IPS-15b (cell line): ENCODE measurements around the gene SORCS1.
"Not testable (repeated sequence)": the region's sequence is repeated elsewhere in the genome, so short reads cannot be mapped to it uniquely, and the experiment has no call there.

Source experiments
- H3K27me3 ChIP-seq: one replicate; pipeline ENCODE4 v1.6.1; 2013; ENCODE audit warnings: low read length; ENCODE audit not compliant: control insufficient read depth, insufficient read depth
- H3K36me3 ChIP-seq: one replicate; pipeline ENCODE4 v1.6.1; 2013; ENCODE audit warnings: low read length; ENCODE audit not compliant: control insufficient read depth, insufficient read depth
- H3K4me1 ChIP-seq: one replicate; pipeline ENCODE4 v1.6.1; 2013; ENCODE audit warnings: mild to moderate bottlenecking, low read length; ENCODE audit not compliant: control insufficient read depth, insufficient read depth
- H3K4me3 ChIP-seq: one replicate; pipeline ENCODE4 v1.5.1; 2013; ENCODE audit warnings: low read depth, low read length
- H3K9ac ChIP-seq: one replicate; pipeline ENCODE4 v1.6.1; 2013; ENCODE audit warnings: low read depth, mild to moderate bottlenecking, low read length
- H3K9me3 ChIP-seq: one replicate; pipeline ENCODE4 v1.6.1; 2013; ENCODE audit warnings: mild to moderate bottlenecking, low read length; ENCODE audit not compliant: control insufficient read depth, insufficient read depth

The SORCS1 gene

DNA sequence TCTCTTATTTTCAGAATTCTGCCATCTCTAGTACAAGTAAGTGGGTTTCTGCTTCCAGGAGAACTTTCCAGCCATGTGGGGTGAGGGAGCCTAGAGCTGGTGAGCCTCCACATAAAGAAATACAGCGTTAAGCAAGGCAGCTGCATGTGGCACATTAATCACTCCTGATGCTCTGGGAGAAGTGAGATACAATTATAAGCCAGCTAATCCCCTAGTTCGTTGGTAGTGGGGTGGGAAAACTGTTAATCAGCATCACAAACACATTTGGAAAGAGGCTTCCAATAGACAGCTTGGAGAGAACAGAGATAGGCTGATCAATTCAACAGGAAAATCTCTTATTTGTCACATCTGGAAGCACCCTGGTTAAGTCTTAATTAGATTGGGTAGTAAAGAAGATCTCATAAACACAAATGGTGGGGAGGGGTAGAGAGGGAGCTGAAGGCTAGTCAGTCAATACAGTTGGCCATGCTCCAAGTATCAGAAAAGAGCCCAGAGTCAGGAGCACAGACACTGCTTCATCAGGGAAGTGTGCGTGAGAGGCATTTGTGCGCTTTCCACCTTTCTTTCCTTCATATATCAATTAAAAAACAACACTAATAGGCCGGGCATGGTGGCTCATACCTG is 130.6 kb downstream of the SORCS1 start:
- no peak overlapping the region for H3K4me3 ChIP-seq
- H3K4me1 ChIP-seq: no peaks in the 10 kb centered on the region
- no peak overlapping the region for H3K9ac ChIP-seq
- H3K9me3 ChIP-seq: no peaks in the 10 kb centered on the region
- H3K36me3 ChIP-seq: no peaks in the 10 kb centered on the region
- H3K27me3 ChIP-seq: no peaks in the 10 kb centered on the region

DNA sequence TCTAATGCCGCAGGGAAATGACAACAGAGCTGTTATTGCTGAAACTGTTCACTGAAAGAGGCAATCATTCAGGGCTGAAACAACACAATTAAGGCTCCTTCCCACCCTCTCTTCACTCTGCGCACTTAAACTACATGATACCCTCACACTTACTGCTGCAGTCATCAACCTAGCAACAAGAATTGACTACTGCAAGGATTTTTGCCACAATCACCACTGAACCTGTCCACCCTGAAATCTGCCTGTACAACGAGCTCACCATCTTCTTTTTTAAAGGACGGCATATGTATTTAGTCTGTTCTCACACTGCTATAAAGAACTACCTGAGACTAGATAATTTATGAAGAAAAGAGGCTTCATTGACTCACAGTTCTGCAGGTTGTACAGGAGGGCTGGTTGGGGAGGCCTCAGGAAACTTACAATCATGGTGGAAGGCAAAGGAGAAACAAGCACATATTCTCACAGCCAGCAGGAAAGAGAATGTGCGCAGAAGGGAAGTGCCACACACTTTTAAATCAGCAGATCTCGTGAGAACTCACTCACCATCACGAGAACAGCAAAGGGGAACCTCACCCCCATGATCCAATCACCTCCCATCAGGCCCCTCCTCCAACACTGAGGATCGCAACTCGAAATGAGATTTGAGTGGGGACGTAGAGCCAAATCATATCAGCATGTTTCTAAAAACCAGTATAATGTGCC is 131.7 kb downstream of the SORCS1 start:
- no peaks in the 10 kb centered on the region for H3K4me1 ChIP-seq
- H3K4me3 ChIP-seq: no peak overlapping the region
- no peaks in the 10 kb centered on the region for H3K27me3 ChIP-seq
- H3K36me3 ChIP-seq: no peaks in the 10 kb centered on the region
- no peaks in the 10 kb centered on the region for H3K9me3 ChIP-seq
- H3K9ac ChIP-seq: no peak overlapping the region

DNA sequence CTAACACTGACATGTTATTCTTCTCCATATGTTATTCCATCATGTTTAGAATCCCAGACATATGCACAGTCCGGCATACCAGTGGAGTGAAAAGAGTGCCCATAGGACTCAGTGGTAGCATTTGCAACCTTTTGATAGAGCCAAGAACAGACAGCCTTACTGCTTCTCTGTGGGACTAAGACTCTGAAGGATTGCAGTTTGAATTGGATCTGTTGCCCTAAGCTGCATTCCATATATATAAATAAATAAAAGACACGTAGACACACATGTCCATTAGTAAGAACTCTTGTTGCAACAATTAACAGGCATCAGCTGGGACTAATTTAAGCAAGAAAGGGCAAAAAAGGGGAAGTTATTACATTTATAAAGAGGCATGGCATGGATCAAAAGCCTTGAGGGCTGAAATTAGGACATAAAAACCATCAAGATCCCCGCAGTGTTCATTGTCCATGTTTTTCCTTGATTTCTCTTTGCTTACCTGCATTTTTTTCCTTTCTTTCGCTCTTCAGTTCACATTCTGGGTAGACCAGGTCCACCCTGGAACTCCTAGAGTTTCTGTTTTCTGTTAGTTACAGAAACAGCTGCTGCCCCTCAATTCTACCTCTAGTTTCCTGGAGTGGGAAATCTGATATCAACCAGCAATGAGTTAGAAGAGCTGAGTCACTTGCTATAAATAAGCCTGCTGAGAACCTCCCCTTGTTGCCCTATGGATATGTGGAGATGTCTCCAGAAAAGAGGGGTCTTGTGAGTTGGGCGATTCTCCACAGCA is 132.4 kb downstream of the SORCS1 start:
- H3K9me3 ChIP-seq: no peaks in the 10 kb centered on the region
- H3K9ac ChIP-seq: no peak overlapping the region
- H3K27me3 ChIP-seq: no peaks in the 10 kb centered on the region
- no peaks in the 10 kb centered on the region for H3K4me1 ChIP-seq
- H3K4me3 ChIP-seq: no peak overlapping the region
- H3K36me3 ChIP-seq: no peaks in the 10 kb centered on the region

DNA sequence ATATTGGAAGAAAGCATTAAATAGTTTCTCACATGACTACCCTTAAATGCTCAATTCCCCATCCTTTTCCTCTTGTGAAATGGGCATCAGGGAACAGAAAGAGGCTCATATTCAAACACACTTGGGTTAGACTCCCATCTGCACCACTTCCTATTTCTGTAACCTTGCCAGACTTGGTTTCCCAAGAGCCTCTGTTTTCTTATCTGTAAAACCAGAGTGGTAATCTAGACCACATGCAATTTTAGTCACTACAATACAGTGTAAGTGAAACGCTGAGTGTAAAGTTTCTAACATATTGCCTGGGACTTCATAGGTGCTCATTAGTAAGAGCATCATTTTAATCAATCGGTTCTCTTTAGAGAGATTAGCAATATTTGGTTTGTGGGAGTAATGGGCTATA is 136.3 kb downstream of the SORCS1 start:
- H3K27me3 ChIP-seq: no peaks in the 10 kb centered on the region
- H3K9ac ChIP-seq: no peak overlapping the region
- H3K4me3 ChIP-seq: no peak overlapping the region
- H3K36me3 ChIP-seq: no peaks in the 10 kb centered on the region
- H3K9me3 ChIP-seq: no peaks in the 10 kb centered on the region
- peaks cover 2% of the 10 kb centered on the region for H3K4me1 ChIP-seq

DNA sequence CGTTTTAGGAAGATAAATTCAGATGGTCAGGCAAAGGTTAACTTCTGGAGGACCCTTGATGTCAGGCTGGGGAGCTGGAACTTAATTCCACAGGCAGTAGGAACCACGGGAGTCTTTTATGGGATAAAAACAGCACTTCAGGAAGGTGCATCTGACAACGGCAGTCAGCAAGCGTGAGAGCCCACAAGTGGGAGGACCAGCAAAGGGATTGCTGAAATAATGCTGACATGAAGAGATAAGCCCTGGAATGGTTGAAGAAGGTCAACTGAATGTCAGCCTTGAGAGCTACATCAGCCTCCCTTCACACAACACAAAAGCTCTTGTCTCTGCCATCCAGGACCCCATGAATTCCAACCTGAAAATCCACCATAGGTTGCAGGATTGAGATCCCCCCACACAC is 138.8 kb downstream of the SORCS1 start:
- H3K36me3 ChIP-seq: no peaks in the 10 kb centered on the region
- H3K4me3 ChIP-seq: no peak overlapping the region
- no peak overlapping the region for H3K9ac ChIP-seq
- H3K27me3 ChIP-seq: no peaks in the 10 kb centered on the region
- H3K4me1 ChIP-seq: peaks cover 2% of the 10 kb centered on the region
- no peaks in the 10 kb centered on the region for H3K9me3 ChIP-seq

DNA sequence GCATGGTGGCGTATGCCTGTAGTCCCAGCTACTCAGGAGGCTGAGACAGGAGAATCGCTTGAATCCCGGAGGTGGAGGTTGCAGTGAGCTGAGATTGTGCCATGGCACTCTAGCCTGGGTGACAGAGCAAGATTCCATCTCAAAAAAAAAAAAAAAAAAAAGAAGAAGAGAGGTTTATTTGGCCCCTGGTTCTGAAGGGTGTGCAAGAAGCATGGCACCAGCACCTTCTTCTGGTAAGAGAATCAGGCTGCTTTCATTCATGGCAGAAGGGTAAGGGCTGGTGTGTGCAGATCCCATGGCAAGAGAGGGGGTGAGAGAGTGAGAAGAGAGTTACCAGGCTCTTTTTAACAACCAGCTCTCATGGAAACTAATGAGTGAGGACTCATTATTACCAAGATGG is 140.5 kb downstream of the SORCS1 start:
- not testable (repeated sequence) for H3K4me1 ChIP-seq, H3K9ac ChIP-seq, H3K9me3 ChIP-seq, H3K27me3 ChIP-seq, H3K4me3 ChIP-seq, H3K36me3 ChIP-seq

DNA sequence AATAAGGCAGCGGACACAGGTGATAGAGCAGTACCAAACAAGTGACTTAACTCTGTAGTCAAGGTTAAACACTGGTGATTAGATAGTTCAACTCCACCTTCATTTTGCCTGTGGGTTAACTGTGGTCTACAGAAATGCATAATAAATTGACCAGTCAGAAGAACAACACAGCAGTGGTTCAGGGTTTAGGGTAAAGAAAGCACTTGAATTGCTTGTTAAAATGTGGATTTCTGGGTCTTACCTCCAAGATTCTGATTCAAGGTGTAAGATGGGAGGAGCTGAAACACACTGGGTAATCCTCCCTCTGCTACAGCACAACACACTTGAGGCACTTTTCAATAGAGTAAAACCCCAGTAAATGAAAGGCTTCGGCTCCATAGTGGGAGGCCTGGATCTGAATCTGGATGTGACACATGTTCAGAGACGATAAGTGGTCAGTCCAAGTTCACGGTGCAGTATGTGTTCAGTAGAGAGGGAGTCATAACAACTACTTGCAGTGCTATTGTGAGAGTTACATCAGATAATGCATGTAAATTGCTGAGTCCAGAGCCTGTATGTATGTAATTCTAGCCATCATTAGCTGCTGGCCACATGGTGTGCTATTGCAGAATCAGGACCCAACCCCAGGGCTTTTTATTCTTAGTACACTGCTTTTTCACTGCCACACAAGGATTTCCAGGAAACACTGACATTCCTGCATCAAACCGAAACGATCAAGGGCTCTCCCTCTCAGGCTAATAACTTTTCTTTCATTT is 141.7 kb downstream of the SORCS1 start:
- no peak overlapping the region for H3K4me3 ChIP-seq
- no peaks in the 10 kb centered on the region for H3K36me3 ChIP-seq
- H3K4me1 ChIP-seq: peaks cover 2% of the 10 kb centered on the region
- H3K9ac ChIP-seq: no peak overlapping the region
- no peaks in the 10 kb centered on the region for H3K27me3 ChIP-seq
- no peaks in the 10 kb centered on the region for H3K9me3 ChIP-seq

DNA sequence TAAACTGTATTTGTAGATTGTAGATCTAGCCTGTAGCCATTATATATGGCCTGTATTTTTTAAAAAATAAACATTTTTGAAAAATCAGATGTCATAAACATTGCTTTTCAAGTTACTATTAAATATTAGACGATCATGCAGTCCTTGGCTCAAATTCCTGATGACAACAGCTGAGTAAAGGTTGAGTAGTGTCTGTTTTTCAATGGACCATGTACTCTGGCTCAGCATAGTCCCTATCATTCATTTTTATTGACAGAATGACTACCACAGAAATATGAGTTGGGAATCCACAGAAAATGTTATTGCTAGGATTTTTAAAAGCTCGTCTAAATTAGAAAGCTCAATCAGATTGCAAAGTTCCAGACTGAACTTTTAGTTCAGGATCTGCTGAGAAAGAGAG is 145.4 kb downstream of the SORCS1 start:
- H3K36me3 ChIP-seq: no peaks in the 10 kb centered on the region
- H3K9me3 ChIP-seq: no peaks in the 10 kb centered on the region
- H3K9ac ChIP-seq: no peak overlapping the region
- no peaks in the 10 kb centered on the region for H3K27me3 ChIP-seq
- H3K4me1 ChIP-seq: no peaks in the 10 kb centered on the region
- H3K4me3 ChIP-seq: no peak overlapping the region

DNA sequence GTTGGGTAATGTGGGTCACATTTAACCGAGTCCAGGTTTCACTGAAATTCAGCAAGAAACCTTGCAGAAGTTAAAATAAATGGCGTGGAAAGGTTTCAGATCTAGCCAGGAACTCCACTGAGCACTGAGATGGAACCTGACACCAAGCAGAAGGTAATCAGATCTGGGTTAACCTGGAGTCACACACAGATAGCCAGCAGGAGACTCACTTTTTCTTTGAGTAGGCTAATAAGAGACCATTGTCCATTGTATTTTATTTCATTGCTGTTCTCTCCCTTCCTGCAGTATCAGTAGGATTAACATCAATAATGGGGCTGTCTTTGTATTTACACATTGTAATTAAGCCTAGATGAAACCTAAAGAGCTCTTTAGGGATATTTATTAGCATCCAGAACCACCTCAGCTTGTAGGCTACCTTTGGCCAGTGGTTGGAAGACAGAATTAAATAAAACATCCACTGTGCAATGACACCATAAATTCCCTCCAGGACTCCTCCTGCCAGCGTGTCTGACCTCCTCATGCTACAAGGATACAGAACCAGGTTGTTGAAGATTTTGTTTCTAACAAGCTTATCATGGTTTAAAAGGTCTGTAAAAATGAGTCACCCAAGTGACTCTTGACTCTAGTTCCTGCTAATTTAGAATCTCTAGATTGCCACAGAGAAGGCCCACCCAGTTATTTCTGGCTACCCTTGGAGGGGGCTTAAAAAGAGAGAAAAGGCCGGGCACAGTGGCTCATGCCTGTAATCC is 151.1 kb downstream of the SORCS1 start:
- Histone ChIP-seq H3K36me3 (no peaks in the 10 kb centered on the region), H3K27me3 (no peaks in the 10 kb centered on the region), H3K9me3 (no peaks in the 10 kb centered on the region)

DNA sequence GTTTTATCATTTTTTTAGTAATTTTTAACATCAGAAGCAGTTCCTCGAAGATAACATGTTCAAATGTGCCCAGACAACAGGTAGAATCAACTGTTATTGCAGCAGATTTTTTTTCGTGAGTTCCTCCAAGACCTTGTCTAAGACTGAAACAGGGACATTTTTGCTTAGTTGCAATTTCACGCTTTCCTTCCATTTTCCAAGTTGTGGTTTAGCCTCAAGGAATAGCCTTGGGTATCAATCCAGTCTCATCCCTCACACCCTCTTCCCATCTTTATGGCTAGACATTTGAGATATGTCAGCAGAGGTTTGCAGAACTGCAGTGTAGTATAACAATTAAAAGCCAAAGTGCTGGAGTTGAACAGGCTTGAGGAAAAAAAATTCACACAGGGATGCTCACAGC is 152.5 kb downstream of the SORCS1 start:
- H3K4me1 ChIP-seq: no peaks in the 10 kb centered on the region
- H3K9ac ChIP-seq: no peak overlapping the region
- no peaks in the 10 kb centered on the region for H3K27me3 ChIP-seq
- H3K9me3 ChIP-seq: no peaks in the 10 kb centered on the region
- H3K4me3 ChIP-seq: no peak overlapping the region
- H3K36me3 ChIP-seq: no peaks in the 10 kb centered on the region

More for the DNA sequence above, 151.1 kb downstream of the SORCS1 start:
- Histone ChIP-seq H3K4me1 (no peaks in the 10 kb centered on the region), H3K4me3 (no peak overlapping the region), H3K9ac (no peak overlapping the region)

DNA sequence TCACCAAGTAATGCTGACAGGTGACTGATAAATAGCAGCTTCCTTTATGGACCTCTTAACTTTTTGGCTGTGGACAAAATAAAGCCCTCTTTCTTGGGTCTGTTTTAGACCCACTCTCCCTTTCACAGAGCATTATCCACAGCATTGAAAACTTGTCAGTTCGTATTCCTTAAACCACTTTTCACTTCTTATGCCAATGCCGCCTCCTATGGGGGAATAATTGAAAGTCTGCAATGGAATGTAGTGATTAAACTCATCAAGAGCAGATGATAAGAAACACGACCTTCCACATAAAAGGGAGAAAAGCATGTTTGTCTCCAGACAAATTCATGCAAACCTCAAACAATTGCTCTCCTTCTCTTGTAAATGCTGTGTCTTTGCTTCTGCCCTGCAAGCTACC is 153.4 kb downstream of the SORCS1 start:
- no peak overlapping the region for H3K4me3 ChIP-seq
- H3K9me3 ChIP-seq: no peaks in the 10 kb centered on the region
- H3K27me3 ChIP-seq: no peaks in the 10 kb centered on the region
- no peaks in the 10 kb centered on the region for H3K36me3 ChIP-seq
- no peak overlapping the region for H3K9ac ChIP-seq
- H3K4me1 ChIP-seq: no peaks in the 10 kb centered on the region
